ENCODE measurements around the gene PAX8.

DNA sequence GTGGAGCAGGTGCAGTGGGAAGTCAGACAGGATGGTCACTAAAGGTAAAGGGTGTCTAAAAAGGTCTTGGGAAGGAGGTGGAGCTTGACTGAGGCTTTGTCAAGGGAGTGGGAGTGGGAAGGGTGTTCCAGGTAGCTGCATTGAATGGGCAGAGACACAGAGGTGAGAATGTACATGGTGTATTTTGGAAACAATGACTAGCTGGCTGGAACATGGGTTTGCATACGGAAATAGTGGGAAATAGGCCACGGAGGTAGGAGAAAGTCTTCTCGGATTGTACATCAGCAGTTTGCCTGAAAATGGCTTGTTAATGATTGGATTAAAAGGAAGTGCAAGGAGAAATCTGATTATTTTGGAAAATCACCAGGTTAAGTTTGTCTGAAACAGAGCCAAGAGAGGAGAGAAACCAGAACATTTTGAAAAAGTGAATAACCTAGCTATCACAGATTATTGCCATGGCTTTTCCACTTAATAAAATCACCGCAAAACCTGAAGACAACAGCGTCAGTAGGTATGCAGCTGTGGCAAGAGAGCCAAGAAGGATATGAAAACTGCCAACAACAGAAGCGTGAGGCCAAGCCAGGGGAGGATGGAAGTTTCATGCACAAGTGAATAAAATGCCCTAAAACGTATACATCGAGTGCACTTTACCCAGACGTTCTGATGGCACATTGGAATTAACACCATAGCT lies 13.9 kb downstream of the PAX8 start:
- TF ChIP-seq, protein P1, sequence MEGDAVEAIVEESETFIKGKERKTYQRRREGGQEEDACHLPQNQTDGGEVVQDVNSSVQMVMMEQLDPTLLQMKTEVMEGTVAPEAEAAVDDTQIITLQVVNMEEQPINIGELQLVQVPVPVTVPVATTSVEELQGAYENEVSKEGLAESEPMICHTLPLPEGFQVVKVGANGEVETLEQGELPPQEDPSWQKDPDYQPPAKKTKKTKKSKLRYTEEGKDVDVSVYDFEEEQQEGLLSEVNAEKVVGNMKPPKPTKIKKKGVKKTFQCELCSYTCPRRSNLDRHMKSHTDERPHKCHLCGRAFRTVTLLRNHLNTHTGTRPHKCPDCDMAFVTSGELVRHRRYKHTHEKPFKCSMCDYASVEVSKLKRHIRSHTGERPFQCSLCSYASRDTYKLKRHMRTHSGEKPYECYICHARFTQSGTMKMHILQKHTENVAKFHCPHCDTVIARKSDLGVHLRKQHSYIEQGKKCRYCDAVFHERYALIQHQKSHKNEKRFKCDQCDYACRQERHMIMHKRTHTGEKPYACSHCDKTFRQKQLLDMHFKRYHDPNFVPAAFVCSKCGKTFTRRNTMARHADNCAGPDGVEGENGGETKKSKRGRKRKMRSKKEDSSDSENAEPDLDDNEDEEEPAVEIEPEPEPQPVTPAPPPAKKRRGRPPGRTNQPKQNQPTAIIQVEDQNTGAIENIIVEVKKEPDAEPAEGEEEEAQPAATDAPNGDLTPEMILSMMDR (conservative IDR thresholded peaks at IDR 0.05; ENCODE audit: low read length): no peak
- TF ChIP-seq EZH2phosphoT487 (IDR thresholded peaks at IDR 0.05; ENCODE audit: borderline replicate concordance): no peak
